HG02970 (cell line): ENCODE results near the gene NELFE.

Experiments used
- ATAC-seq: cut with Tn5 transposase; IDR thresholded peaks from one replicate; pipeline ENCODE4 v1.9.1; 2021; ENCODE audit warnings: mild to moderate bottlenecking, moderate library complexity, moderate number of reproducible peaks; ENCODE audit not compliant: unreplicated experiment, low FRiP score

The NELFE gene

GRCh38 chr6:31972709-31973350 lies 14.1 kb upstream of the NELFE start:
- no peak for ATAC-seq

DNA sequence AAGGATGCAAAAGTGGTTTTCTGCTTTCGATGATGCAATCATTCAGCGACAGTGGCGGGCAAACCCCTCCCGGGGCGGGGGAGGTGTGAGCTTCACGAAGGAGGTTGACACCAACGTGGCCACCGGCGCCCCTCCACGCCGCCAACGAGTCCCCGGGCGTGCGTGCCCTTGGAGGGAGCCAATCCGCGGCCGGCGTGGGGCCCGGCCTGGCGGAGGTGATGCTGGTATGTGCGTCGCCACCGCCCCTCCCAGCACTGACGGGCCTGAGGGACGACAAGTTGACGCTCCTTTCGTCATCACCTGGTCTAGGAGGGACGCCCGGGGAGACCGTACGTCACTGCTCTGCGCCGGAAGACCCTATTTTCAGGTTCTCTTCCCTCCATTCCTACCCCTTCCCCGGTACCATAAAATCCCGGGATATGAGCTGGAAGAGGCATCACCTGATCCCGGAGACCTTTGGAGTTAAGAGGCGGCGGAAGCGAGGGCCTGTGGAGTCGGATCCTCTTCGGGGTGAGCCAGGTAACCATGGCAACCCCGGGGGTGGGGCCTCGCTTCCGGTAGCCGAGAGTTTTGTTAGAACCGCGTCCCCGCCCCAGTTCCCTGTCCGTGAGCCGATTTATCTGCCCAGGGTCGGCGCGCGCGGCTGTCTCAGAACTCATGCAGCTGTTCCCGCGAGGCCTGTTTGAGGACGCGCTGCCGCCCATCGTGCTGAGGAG lies 13.4 kb upstream of the NELFE start, which contains the start of gene DXO:
DXO (minus strand) TSS at position 146 of the 716 bp plus-strand sequence. CDS start 463 bp downstream, outside the sequence.
- ATAC-seq: peak; percentile 89

DNA sequence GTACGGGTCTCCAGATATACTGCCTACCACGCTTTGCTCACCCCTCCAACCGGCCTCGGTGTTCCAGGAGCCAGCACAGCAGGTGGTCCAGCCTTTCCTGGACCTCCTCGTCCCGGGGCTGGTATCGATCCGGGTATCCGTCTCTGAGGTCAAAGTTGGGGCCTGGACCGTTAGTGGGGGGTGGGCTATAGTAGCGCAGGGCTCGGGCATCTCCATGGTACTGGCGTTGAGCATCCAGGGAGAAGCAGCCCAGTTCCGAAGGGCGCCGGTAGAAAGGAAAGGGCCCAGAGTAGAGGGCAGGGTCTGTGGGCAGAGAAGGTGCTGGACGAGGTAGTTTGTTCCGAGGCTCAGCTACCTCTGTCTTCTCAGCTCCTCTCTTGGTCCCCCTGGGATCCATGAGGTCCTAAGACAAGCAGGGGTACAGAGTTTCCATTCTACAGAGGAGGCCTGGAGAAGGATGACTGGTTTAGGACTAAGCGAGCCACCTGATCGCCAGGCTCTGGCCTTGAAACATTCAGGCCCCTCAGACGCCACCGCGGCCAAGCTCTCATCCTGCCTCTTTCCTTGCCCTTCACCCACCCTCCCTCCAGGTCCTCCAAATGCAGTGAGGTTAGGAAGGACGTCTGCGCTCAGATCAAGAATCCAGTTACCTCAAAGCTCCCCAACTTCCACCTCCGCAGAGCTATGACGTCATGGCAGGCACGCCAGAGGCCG lies 12.7 kb upstream of the NELFE start:
- no peak for ATAC-seq

DNA sequence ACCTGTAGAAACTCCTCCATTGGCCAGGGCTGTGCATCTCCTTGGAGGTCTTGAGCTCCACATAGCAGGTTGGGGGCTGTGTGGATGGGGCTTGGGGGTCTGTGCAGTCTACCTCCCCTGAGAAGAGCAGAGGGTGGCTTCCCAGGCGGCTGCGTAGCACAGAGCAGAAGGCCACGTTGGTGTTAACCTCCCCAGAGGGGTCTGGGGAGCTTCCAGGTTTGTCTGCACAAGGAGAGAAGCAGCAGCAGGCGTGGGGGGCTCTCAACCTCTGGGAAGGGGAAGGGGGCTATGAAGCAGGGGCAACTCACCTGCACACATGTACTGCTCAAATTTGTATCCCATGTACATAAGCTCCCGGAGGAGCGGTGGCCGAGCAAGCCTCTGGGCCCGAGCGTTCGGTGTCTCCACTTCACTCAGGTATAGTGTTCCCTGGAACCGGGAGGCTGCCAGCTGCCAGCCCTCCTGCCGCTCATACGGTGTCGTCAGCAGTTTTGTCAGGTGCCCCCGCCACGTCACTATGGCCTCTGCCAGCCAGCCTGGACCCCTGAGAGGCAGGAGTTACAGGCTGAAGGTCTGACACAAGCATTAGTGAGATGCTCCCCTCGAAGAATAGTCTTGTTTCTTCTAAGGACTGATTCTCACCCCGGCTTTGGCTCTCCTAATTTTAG lies 12.0 kb upstream of the NELFE start:
- ATAC-seq: no peak

DNA sequence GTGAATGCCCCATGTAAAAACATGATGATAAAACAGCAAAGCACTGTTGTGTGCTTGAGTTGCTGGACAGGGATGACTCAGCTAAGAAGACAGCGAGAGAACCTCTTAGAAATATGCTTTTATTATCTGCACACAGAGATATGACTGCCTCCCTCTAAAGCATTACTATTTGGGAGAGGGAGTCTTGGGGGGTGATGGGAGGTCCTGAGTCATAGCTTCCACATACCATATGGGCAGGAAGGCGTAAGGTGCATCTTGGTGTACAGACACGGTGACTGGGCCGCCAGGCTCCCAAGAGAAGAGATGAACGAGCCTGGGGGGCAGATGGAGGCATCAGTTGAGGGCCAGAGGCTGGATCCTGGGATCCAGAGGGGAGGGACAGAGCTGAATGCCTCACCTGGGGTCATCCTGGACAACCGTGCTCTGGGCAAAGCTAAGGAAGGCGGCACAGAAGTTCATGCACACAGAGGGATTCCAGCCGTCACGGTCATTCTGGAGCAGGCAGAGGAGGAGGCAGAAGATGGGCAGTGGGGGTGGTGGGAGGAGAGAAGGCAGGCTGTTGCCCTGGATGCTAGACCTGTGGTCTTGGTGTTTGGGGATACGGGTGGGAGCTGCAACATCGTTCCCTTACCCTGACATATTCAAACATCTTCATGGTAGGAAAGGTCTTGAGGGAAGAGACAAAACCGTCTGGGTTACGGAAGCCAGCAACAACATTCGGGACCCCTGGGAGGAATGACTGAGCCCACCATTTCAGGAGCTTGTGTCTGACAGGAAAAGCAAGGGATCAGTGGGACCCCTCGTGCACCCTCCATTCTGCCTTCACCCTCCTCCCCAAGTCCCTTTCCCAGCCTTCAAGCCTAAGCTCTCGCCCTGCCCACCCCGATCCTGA lies 11.2 kb upstream of the NELFE start:
- ATAC-seq: no peak

DNA sequence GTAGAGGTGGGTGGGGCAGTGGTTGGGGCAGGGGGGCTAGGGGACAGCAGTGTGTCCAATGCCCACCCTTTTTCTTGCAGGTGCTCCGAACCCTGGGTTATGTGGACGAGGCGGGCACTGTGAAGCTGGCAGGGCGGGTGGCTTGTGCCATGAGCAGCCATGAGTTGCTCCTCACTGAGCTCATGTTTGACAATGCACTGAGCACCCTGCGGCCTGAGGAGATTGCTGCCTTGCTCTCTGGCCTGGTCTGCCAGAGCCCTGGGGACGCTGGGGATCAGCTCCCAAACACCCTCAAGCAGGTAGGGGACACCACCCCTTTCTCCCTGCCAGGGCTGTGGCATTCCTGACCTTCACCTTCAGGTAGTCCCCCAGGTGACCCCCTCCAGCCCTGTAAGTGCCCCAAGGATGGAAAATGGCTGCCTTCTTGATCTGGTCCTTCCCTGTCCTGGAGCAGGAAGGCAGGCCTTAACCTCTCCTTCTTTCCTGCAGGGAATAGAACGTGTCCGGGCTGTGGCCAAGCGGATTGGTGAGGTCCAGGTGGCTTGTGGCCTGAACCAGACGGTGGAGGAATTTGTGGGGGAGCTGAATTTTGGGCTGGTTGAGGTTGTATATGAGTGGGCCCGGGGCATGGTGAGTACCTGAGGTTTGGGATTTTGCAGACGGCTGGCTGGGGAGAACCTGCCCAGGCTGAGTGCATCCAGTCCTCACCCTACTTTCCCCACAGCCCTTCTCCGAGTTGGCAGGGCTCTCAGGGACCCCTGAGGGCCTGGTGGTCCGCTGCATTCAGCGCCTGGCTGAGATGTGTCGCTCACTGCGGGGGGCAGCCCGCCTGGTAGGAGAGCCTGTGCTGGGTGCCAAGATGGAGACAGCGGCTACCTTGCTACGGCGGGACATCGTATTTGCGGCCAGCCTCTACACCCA lies 10.3 kb upstream of the NELFE start:
- ATAC-seq: no peak

GRCh38 chr6:31968326-31968725 lies 9.6 kb upstream of the NELFE start:
- ATAC-seq: no peak

DNA sequence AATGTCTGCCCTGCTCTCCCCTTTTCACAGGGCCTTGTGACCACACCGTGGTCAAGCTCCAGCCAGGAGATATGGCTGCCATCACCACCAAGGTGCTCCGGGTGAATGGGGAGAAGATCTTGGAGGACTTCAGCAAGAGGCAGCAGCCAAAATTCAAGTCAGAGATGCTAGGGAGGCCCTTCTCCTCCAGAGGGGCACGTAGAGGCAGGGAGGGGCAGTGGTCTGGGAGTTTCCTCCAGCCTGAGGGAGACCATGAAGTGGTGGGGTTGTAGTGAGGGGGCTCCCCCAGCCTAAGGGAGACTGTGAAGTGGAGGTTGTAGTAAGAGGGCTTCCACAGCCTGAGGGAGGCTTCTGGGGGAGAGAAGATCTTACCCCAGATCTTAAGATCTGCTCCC lies 9.2 kb upstream of the NELFE start:
- no peak for ATAC-seq

GRCh38 chr6:31966997-31967925 lies 8.5 kb upstream of the NELFE start:
- ATAC-seq: no peak

- ATAC-seq: no peak
Measured at GRCh38 chr6:31966506-31966905, 7.7 kb upstream of the NELFE start.

- ATAC-seq: no peak
Measured at GRCh38 chr6:31965700-31966099, 6.9 kb upstream of the NELFE start.

- no peak for ATAC-seq
Measured at GRCh38 chr6:31963921-31964320, 5.2 kb upstream of the NELFE start.

- no peak for ATAC-seq
Measured at GRCh38 chr6:31961616-31962015, 2.8 kb upstream of the NELFE start.

GRCh38 chr6:31958412-31958740 lies 395 bp downstream of the NELFE start:
- peak; percentile 4 for ATAC-seq

DNA sequence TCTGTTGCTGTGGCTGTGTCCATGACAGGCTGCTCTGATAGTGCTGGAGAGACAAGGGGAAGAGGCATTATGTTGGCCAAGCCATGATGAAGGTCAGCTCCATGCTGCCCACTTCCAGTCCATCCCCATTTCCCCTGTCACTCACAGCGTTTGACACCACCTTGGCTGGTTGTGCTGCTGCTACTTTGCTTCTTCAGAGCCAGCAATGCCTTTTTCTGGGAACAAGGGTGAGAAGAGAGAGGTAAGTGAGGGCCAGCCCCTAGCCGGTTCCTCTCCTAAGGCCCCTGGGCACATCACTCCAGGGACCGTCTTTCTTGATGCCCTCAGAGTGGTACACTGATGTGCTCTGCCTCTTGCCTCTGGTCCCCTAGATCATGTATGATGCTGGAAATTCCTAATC lies 2.0 kb downstream of the NELFE start:
- ATAC-seq: no peak

GRCh38 chr6:31954511-31954910 lies 4.3 kb downstream of the NELFE start:
- ATAC-seq: no peak

DNA sequence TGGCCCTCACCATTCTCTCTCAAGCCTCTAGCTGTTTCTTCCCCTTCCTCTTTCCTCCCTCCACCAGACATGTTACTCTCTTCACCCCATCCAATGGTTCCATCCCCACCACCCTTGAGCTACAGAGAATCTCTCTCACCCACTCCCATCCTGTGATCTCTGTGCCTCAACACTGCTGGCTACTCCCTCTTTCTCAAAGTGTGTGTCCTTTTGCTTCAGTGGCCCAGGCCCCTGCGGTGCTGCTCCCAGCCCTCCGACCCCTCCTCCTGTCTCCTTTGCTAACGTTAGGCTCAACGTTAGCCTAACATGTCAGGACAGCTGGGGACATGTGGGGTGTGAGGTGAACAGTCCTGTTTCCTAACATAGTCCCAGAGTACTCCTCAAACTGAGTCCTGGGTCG lies 5.9 kb downstream of the NELFE start:
- no peak for ATAC-seq

DNA sequence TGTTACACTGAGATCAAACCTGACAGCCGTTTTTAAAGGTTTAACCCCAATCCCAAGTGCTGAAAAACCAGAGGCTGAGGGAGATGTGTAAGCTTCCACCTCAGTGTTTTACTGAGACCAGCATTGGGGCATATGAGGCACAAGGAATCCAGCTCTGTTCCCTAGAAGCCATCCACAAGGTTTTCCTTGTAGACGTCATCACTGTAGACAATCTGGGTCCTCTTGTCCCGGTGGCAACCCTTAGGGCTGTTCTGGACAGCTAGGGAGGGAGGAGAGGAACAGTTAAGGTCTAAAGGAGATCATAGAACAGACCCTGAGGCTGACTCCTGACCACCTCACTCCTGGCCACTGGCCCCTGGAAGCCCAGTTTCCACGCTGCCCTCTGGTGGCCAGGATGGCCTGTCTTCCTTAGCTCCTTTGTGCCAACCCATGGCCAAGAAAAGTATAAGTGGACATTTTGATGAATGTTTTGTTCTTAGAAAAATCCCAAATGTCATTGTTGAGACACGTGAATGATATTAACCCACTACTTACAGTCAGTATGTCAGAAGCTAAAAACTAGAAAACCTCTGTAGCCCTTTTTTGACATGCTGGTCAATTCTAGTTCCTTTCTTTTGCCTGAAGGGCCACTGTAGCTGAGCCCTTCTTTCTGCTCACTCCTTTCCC lies 6.5 kb downstream of the NELFE start:
- ATAC-seq: no peak
